GM12878 (cell line): Measurements from ENCODE around the gene LIMCH1. TPM values are rescaled to one million over a fixed set of nuclear protein-coding genes. Genes with fewer than 3 reads are reported as not detected.

Source experiments
- ATAC-seq: fragments of 200-7000 bp; cut with Tn5 transposase; 3 replicates; pipeline ENCODE4 v1.9.1; 2020; ENCODE audit warnings: mild to moderate bottlenecking, moderate library complexity
- BruUV-seq: library from RNA; stranded (reverse); fragments of 400-500 nt; replicated peaks from 2 replicates; lab custom pipeline; 2021; lab: Mats Ljungman, UMichigan
- CTCF ChIA-PET: fragments of 300-600 bp; sonication (Branson Sonifier 250); formaldehyde crosslinking; extraction: SDS; loops from one replicate; lab custom pipeline; 2021; ENCODE audit warnings: inconsistent platforms; lab: Yijun Ruan, JAX
- POLR2A ChIA-PET: fragments of 350-600 bp; formaldehyde crosslinking; extraction: SDS; loops from one replicate; lab custom pipeline; 2021; ENCODE audit warnings: inconsistent platforms; lab: Charles Lee
- RAD21 ChIA-PET: fragments of 300-600 bp; sonication (Branson Sonifier 250); formaldehyde crosslinking; loops from one replicate; lab custom pipeline; 2023; ENCODE audit warnings: antibody characterized with exemption; ENCODE audit not compliant: unreplicated experiment; lab: Charles Lee
- SMC1A ChIA-PET: fragments of 300-600 bp; sonication (Branson Sonifier 250); formaldehyde crosslinking; loops from one replicate; lab custom pipeline; 2023; ENCODE audit not compliant: unreplicated experiment, uncharacterized antibody; lab: Charles Lee
- DNase-seq: peaks from one replicate; pipeline ENCODE4 v3.0.0-alpha.2; 2011; ENCODE audit warnings: low read depth, low spot score
- FAIRE-seq: peaks from 3 replicates; lab custom pipeline; 2011; peaks lifted over from hg19 to GRCh38; lab: Jason Lieb, UNC
- H2AFZ ChIP-seq: 2 replicates; pipeline ENCODE4 v1.6.0; 2011; ENCODE audit warnings: low read depth, low read length, control low read depth; ENCODE audit not compliant: control insufficient read depth
- H3K27ac ChIP-seq: 2 replicates; pipeline ENCODE4 v1.5.1; 2011; ENCODE audit warnings: control low read depth; ENCODE audit not compliant: control insufficient read depth, insufficient read depth
- H3K27me3 ChIP-seq, 2 experiments: replicated peaks in 1 of 2; 2 replicates each; pipeline versions ENCODE4 v1.6.0 to v1.6.1; 2011; ENCODE audit warnings: low read length in 1 of 2; ENCODE audit not compliant: control insufficient read depth in 2 of 2, insufficient read depth in 2 of 2
- H3K36me3 ChIP-seq, 2 experiments: 2 replicates each; pipeline ENCODE4 v1.5.1; 2011; ENCODE audit warnings: low read length in 1 of 2; ENCODE audit not compliant: control insufficient read depth in 2 of 2, insufficient read depth in 2 of 2
- H3K4me1 ChIP-seq: 2 replicates; pipeline ENCODE4 v1.6.1; 2011; ENCODE audit warnings: mild to moderate bottlenecking, low read length, moderate library complexity, mixed read lengths; ENCODE audit not compliant: control insufficient read depth, insufficient read depth
- H3K4me2 ChIP-seq: 2 replicates; pipeline ENCODE4 v1.6.0; 2011; ENCODE audit warnings: control low read depth; ENCODE audit not compliant: control insufficient read depth, insufficient read depth
- H3K4me3 ChIP-seq: fragments of 200-600 bp; sonication (generic); 2 replicates; pipeline ENCODE4 v1.5.1; 2016
- H3K79me2 ChIP-seq: 2 replicates; pipeline ENCODE4 v1.6.0; 2011; ENCODE audit warnings: low read length; ENCODE audit not compliant: control insufficient read depth, insufficient read depth
- H3K9ac ChIP-seq: 2 replicates; pipeline ENCODE4 v1.8.0; 2011; ENCODE audit warnings: low read length, control low read depth, mixed read lengths; ENCODE audit not compliant: control insufficient read depth, insufficient read depth
- H3K9me3 ChIP-seq: replicated peaks from 3 replicates; pipeline ENCODE4 v1.5.1; 2011; ENCODE audit warnings: mild to moderate bottlenecking, low read length; ENCODE audit not compliant: control insufficient read depth, insufficient read depth
- H4K20me1 ChIP-seq: 2 replicates; pipeline ENCODE4 v1.6.0; 2011; ENCODE audit not compliant: control insufficient read depth, insufficient read depth
- BRCA1 ChIP-seq: IDR thresholded peaks from 2 replicates; pipeline ENCODE4 v1.6.1; 2011; ENCODE audit warnings: low read depth, low read length, improper control_type of control experiment
- CHD4 ChIP-seq: fragments of 200-600 bp; sonication (generic); IDR thresholded peaks from 2 replicates; pipeline ENCODE4 v1.6.1; 2016; ENCODE audit warnings: mild to moderate bottlenecking
- CREB1 ChIP-seq: IDR thresholded peaks from 2 replicates; pipeline ENCODE4 v1.6.1; 2012; ENCODE audit warnings: low read depth, mild to moderate bottlenecking, inconsistent platforms
- EP300 ChIP-seq, 2 experiments: fragments of 150-350 bp in 1 of 2; IDR thresholded peaks; 2 replicates each; pipeline ENCODE4 v1.6.1; 2011 to 2012; ENCODE audit warnings: low read depth in 2 of 2, low read length in 2 of 2, borderline replicate concordance in 1 of 2, improper control_type of control experiment in 1 of 2, inconsistent platforms in 1 of 2; ENCODE audit not compliant: control insufficient read depth in 1 of 2
- ESRRA ChIP-seq: IDR thresholded peaks from 2 replicates; pipeline ENCODE4 v1.6.1; 2012; ENCODE audit warnings: mild to moderate bottlenecking, low read length, improper control_type of control experiment
- NFYA ChIP-seq: IDR thresholded peaks from 2 replicates; pipeline ENCODE4 v1.6.1; 2011; ENCODE audit warnings: low read depth, mild to moderate bottlenecking, low read length, improper control_type of control experiment, borderline replicate concordance
- NR2C2 ChIP-seq: IDR thresholded peaks from 2 replicates; pipeline ENCODE4 v1.6.1; 2011; ENCODE audit warnings: borderline replicate concordance, low read depth; ENCODE audit not compliant: control insufficient read depth, insufficient read length
- PAX8 ChIP-seq: fragments of 450-650 bp; IDR thresholded peaks from 2 replicates; pipeline ENCODE4 v1.6.1; 2017; ENCODE audit warnings: mild to moderate bottlenecking, moderate library complexity
- RCOR1 ChIP-seq: conservative IDR thresholded peaks from 2 replicates; pipeline ENCODE4 v1.6.1; 2012; ENCODE audit warnings: low read depth, low read length, improper control_type of control experiment
- RFX5 ChIP-seq: IDR thresholded peaks from 2 replicates; pipeline ENCODE4 v1.6.1; 2011; ENCODE audit warnings: low read depth, low read length, improper control_type of control experiment
- SMARCA5 ChIP-seq: fragments of 450-650 bp; IDR thresholded peaks from 2 replicates; pipeline ENCODE4 v1.6.1; 2017; ENCODE audit warnings: mild to moderate bottlenecking
- ZBED1 ChIP-seq: IDR thresholded peaks from 2 replicates; pipeline ENCODE4 v1.6.1; 2016; ENCODE audit warnings: borderline replicate concordance
- ZNF207 ChIP-seq: fragments of 450-650 bp; IDR thresholded peaks from 2 replicates; pipeline ENCODE4 v1.6.1; 2014; ENCODE audit warnings: antibody characterized with exemption, mild to moderate bottlenecking, borderline replicate concordance
- WGBS: methylation state at CpG from one replicate; pipeline ENCODE4 v1.1.6; 2016; ENCODE audit warnings: low lambda C conversion rate; ENCODE audit not compliant: insufficient replicate concordance, insufficient coverage; ENCODE audit errors: missing lambda C conversion rate; 5-methylcytosine and 5-hydroxymethylcytosine counted together
- in situ Hi-C: fragments of 300-500 bp; cut with MboI; formaldehyde crosslinking; loops from 9 replicates; pipeline ENCODE4 v1.14.3; 2018; ENCODE audit warnings: mixed read lengths
- intact Hi-C: fragments of 100-400 bp; cut with micrococcal nuclease; formaldehyde crosslinking; loops from one replicate; pipeline ENCODE4 v1.14.2; 2022; ENCODE audit not compliant: unreplicated experiment
- polyA plus RNA-seq, 11 experiments: library from polyadenylated mRNA; depleted of rRNA in 4 of 11; unstranded in 6 of 11; stranded (reverse) in 5 of 11; fragments of >200 nt; fragmentation: Nextera tagmentation in 4 of 11; fragmentation: Illumina TruSeq in 1 of 11; extraction: Ambion mirVana in 4 of 11; extraction: Trizol in 1 of 11; gene quantifications; 1 replicate in 1 of 11; 2 replicates in 10 of 11; pipeline versions ENCODE4 v1.2.1 to v1.2.3, GENCODE V29; 2011 to 2016; ENCODE audit warnings: inconsistent platforms in 2 of 11, missing spikeins in 2 of 11, low read depth in 1 of 11
- total RNA-seq, 4 experiments: library from RNA; depleted of rRNA in 3 of 4; stranded (reverse); fragments of >200 nt in 3 of 4; fragmentation: Illumina TruSeq in 1 of 4; extraction: Trizol in 1 of 4; gene quantifications; 2 replicates each; pipeline versions ENCODE4 v1.2.1 to v1.2.3, GENCODE V29; 2013 to 2021
- TF ChIP-seq, protein P1 (sequence below): IDR thresholded peaks from 2 replicates; pipeline ENCODE4 v1.6.1; 2011; ENCODE audit warnings: low read depth, mild to moderate bottlenecking, low read length, moderate library complexity, borderline replicate concordance; ENCODE audit errors: extremely low read depth
- TF ChIP-seq, protein P2 (sequence below): fragments of 450-650 bp; formaldehyde crosslinking; IDR thresholded peaks from 2 replicates; pipeline ENCODE4 v1.4.0; 2022; ENCODE audit warnings: mild to moderate bottlenecking, moderate library complexity
- TF ChIP-seq, protein P3 (sequence below), 3 experiments: IDR thresholded peaks in 2 of 3; conservative IDR thresholded peaks in 1 of 3; 2 replicates each; pipeline ENCODE4 v1.5.1; 2011; ENCODE audit warnings: low read depth in 3 of 3, low read length in 3 of 3, mild to moderate bottlenecking in 3 of 3, control low read depth in 2 of 3, moderate library complexity in 2 of 3, inconsistent platforms in 1 of 3, mixed read lengths in 1 of 3; ENCODE audit not compliant: control insufficient read depth in 2 of 3, insufficient read depth in 1 of 3; ENCODE audit errors: extremely low read depth in 1 of 3
- TF ChIP-seq, protein P4 (sequence below): fragments of 450-650 bp; IDR thresholded peaks from 2 replicates; pipeline ENCODE4 v1.6.1; 2018; ENCODE audit warnings: borderline replicate concordance, mild to moderate bottlenecking; ENCODE audit not compliant: partially characterized antibody

Gene LIMCH1
- total and polyA plus RNA-seq, 10 of the 15 experiments (the other 5 are each of a cell fraction or from before 2014, with no cell fraction given) = 0.07 to 0.15 TPM; not detected in 8

DNA sequence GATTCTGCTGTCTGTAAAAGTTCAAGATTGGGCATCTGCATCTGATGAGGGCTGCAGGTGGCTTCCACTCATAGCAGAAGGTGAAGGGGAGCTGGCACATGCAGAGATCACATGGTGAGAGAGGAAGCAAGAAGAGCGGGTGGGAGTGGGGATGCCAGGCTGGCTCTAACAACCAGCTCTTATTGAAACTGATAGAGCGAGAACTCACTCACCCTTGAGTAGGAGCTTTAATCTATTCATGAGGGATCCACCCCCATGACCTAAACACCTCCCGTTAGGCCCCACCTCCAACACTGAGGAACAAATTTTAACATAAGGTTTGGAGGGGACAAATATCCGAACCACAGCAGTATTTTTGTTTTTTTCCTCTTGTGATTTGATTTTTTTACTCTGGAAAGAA is 164.8 kb downstream of the LIMCH1 start:
- DNase-seq = no peak
- Histone ChIP-seq H3K4me3 (no peak overlapping the region), H3K4me2 (no peak overlapping the region), H3K9me3 (no peaks in the 10 kb centered on the region), H3K4me1 (no peaks in the 10 kb centered on the region), H3K27me3 (0 out of 4 replicates have a peak, but pooled peaks cover 0 to 1% of the 10 kb centered on the region in 2 experiments), H3K9ac (no peak overlapping the region), H3K36me3 (no peaks in the 10 kb centered on the region), H2AFZ (no peak overlapping the region), H4K20me1 (no peaks in the 10 kb centered on the region), H3K27ac (no peak overlapping the region), H3K79me2 (no peaks in the 10 kb centered on the region)
- FAIRE-seq = no peak
- ChIA-PET RAD21 (no interaction called here), POLR2A (no interaction called here), SMC1A (interaction anchor here (1.0 kb wide), 1 partner anchor 185 kb away, joined by 4 read pairs; no protein-coding TSS in a partner anchor), CTCF (no interaction called here)
- 27% methylated on average over 4 of the region's 4 CpGs for WGBS
- ATAC-seq = no peak
- in situ Hi-C loops (no loop called here), intact Hi-C loops (no loop called here)
- TF ChIP-seq EP300 (IDR thresholded peaks at IDR 0.05; ENCODE audit: borderline replicate concordance in 1 of 2, control insufficient read depth in 1 of 2, low read depth in 2 of 2, low read length in 2 of 2) (no peak), BRCA1 (no peak), CREB1 (no peak), ESRRA (no peak), PAX8 (no peak), SMARCA5 (no peak), CHD4 (no peak), NFYA (no peak), NR2C2 (no peak), RFX5 (no peak), ZNF207 (no peak), ZBED1 (no peak), RCOR1 (no peak)
- TF ChIP-seq, protein P1, sequence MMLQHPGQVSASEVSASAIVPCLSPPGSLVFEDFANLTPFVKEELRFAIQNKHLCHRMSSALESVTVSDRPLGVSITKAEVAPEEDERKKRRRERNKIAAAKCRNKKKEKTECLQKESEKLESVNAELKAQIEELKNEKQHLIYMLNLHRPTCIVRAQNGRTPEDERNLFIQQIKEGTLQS = no peak
- TF ChIP-seq, protein P2, sequence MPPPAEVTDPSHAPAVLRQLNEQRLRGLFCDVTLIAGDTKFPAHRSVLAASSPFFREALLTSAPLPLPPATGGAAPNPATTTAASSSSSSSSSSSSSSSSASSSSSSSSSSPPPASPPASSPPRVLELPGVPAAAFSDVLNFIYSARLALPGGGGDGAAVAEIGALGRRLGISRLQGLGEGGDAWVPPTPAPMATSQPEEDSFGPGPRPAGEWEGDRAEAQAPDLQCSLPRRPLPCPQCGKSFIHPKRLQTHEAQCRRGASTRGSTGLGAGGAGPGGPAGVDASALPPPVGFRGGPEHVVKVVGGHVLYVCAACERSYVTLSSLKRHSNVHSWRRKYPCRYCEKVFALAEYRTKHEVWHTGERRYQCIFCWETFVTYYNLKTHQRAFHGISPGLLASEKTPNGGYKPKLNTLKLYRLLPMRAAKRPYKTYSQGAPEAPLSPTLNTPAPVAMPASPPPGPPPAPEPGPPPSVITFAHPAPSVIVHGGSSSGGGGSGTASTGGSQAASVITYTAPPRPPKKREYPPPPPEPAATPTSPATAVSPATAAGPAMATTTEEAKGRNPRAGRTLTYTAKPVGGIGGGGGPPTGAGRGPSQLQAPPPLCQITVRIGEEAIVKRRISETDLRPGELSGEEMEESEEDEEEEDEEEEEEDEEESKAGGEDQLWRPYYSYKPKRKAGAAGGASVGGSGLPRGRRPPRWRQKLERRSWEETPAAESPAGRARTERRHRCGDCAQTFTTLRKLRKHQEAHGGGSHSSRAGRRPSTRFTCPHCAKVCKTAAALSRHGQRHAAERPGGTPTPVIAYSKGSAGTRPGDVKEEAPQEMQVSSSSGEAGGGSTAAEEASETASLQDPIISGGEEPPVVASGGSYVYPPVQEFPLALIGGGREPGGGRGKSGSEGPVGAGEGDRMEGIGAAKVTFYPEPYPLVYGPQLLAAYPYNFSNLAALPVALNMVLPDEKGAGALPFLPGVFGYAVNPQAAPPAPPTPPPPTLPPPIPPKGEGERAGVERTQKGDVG = no peak
- TF ChIP-seq, protein P3, sequence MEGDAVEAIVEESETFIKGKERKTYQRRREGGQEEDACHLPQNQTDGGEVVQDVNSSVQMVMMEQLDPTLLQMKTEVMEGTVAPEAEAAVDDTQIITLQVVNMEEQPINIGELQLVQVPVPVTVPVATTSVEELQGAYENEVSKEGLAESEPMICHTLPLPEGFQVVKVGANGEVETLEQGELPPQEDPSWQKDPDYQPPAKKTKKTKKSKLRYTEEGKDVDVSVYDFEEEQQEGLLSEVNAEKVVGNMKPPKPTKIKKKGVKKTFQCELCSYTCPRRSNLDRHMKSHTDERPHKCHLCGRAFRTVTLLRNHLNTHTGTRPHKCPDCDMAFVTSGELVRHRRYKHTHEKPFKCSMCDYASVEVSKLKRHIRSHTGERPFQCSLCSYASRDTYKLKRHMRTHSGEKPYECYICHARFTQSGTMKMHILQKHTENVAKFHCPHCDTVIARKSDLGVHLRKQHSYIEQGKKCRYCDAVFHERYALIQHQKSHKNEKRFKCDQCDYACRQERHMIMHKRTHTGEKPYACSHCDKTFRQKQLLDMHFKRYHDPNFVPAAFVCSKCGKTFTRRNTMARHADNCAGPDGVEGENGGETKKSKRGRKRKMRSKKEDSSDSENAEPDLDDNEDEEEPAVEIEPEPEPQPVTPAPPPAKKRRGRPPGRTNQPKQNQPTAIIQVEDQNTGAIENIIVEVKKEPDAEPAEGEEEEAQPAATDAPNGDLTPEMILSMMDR (IDR thresholded peaks at IDR 0.05 in 2 of 3, conservative IDR thresholded peaks at IDR 0.05 in 1 of 3; ENCODE audit: control insufficient read depth in 2 of 3, extremely low read depth in 1 of 3, insufficient read depth in 1 of 3, low read depth in 3 of 3, low read length in 3 of 3) = no peak
- TF ChIP-seq, protein P4, sequence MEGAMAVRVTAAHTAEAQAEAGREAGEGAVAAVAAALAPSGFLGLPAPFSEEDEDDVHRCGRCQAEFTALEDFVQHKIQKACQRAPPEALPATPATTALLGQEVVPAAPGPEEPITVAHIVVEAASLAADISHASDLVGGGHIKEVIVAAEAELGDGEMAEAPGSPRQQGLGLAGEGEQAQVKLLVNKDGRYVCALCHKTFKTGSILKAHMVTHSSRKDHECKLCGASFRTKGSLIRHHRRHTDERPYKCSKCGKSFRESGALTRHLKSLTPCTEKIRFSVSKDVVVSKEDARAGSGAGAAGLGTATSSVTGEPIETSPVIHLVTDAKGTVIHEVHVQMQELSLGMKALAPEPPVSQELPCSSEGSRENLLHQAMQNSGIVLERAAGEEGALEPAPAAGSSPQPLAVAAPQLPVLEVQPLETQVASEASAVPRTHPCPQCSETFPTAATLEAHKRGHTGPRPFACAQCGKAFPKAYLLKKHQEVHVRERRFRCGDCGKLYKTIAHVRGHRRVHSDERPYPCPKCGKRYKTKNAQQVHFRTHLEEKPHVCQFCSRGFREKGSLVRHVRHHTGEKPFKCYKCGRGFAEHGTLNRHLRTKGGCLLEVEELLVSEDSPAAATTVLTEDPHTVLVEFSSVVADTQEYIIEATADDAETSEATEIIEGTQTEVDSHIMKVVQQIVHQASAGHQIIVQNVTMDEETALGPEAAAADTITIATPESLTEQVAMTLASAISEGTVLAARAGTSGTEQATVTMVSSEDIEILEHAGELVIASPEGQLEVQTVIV = no peak
- no TSS peak for BruUV-seq
